ENCODE data around the gene SEL1L2.

SEL1L2 gene

GRCh38 chr20:13817342-13817741 is 173.1 kb downstream of the SEL1L2 start:
- DNase-seq (ENCODE audit: low read depth in 2 of 2), result no peak

GRCh38 chr20:13816757-13817156 is 173.7 kb downstream of the SEL1L2 start:
- DNase-seq (ENCODE audit: low read depth in 2 of 2), result no peak

- no peak for DNase-seq (ENCODE audit: low read depth in 2 of 2)
Measured at GRCh38 chr20:13814672-13815071, 175.7 kb downstream of the SEL1L2 start.

- no peak for DNase-seq (ENCODE audit: low read depth in 2 of 2)
Measured at GRCh38 chr20:13813910-13814309, 176.5 kb downstream of the SEL1L2 start.

- DNase-seq (ENCODE audit: low read depth in 2 of 2), result no peak
Measured at GRCh38 chr20:13810446-13810845, 180.0 kb downstream of the SEL1L2 start.

- no peak for DNase-seq (ENCODE audit: low read depth in 2 of 2)
Measured at GRCh38 chr20:13809855-13810254, 180.6 kb downstream of the SEL1L2 start.

- DNase-seq (ENCODE audit: low read depth in 2 of 2), result no peak
Measured at GRCh38 chr20:13809373-13809772, 181.0 kb downstream of the SEL1L2 start.

- DNase-seq (ENCODE audit: low read depth in 2 of 2), result no peak
Measured at GRCh38 chr20:13800728-13801134, 189.7 kb downstream of the SEL1L2 start.

GRCh38 chr20:13799974-13800373 is 190.4 kb downstream of the SEL1L2 start:
- DNase-seq (ENCODE audit: low read depth in 2 of 2), result no peak

Data from stimulated activated CD8-positive, alpha-beta memory T cell treated with anti-CD3 and anti-CD28 coated beads, Interleukin-15, amount 100 ng/mL, for 4 hours (primary cell).